A673 (cell line): Measurements from ENCODE around the gene S100A11. TPM values are rescaled to one million over a fixed set of nuclear protein-coding genes. Genes with fewer than 3 reads are reported as not detected.

ENCODE experiments used
- BruUV-seq: library from RNA; stranded (reverse); fragments of 400-500 nt; replicated peaks from 2 replicates; lab custom pipeline; 2021; lab: Mats Ljungman, UMichigan
- CTCF ChIA-PET: fragments of 300-600 bp; sonication (Branson Sonifier 250); formaldehyde crosslinking; loops from one replicate; lab custom pipeline; 2022; ENCODE audit warnings: antibody characterized with exemption; lab: Charles Lee
- POLR2A ChIA-PET: fragments of 300-600 bp; sonication (Branson Sonifier 250); formaldehyde crosslinking; loops from one replicate; lab custom pipeline; 2022; ENCODE audit warnings: antibody characterized with exemption; ENCODE audit not compliant: low non-redundant PET; lab: Charles Lee
- DNase-seq: peaks from one replicate; pipeline ENCODE4 v3.0.0-alpha.2; 2015; ENCODE audit warnings: low spot score
- H3K27ac ChIP-seq: fragments of 200-600 bp; sonication (generic); 2 replicates; pipeline ENCODE4 v1.5.1; 2016; ENCODE audit warnings: mixed run types, low read depth, mild to moderate bottlenecking, mixed read lengths, antibody characterized with exemption, low read length; ENCODE audit not compliant: poor library complexity, severe bottlenecking
- H3K27me3 ChIP-seq: fragments of 200-600 bp; sonication (generic); replicated peaks from 2 replicates; pipeline ENCODE4 v1.6.1; 2017; ENCODE audit warnings: mixed run types, low read depth, mild to moderate bottlenecking, mixed read lengths, antibody characterized with exemption, low read length; ENCODE audit not compliant: insufficient read depth, poor library complexity
- H3K36me3 ChIP-seq: fragments of 200-600 bp; sonication (generic); 2 replicates; pipeline ENCODE4 v1.6.1; 2016; ENCODE audit warnings: mixed run types, mild to moderate bottlenecking, mixed read lengths, antibody characterized with exemption, low read length; ENCODE audit not compliant: insufficient read depth, poor library complexity, severe bottlenecking
- H3K4me1 ChIP-seq: fragments of 200-600 bp; sonication (generic); 2 replicates; pipeline ENCODE4 v1.6.1; 2017; ENCODE audit warnings: mixed run types, mild to moderate bottlenecking, mixed read lengths, antibody characterized with exemption, low read length; ENCODE audit not compliant: insufficient read depth, poor library complexity, severe bottlenecking
- H3K4me3 ChIP-seq: fragments of 200-600 bp; sonication (generic); 2 replicates; pipeline ENCODE4 v1.5.1; 2016; ENCODE audit warnings: low read depth, mixed run types, mild to moderate bottlenecking, mixed read lengths, low read length; ENCODE audit not compliant: poor library complexity, severe bottlenecking
- H3K9me3 ChIP-seq: fragments of 200-600 bp; sonication (generic); 2 replicates; pipeline ENCODE4 v1.6.1; 2016; ENCODE audit warnings: mixed run types, low read depth, mild to moderate bottlenecking, mixed read lengths, antibody characterized with exemption, low read length; ENCODE audit not compliant: poor library complexity, severe bottlenecking
- EZH2 ChIP-seq: fragments of 200-600 bp; sonication (generic); IDR thresholded peaks from 2 replicates; pipeline ENCODE4 v1.6.1; 2017; ENCODE audit warnings: borderline replicate concordance, low read depth, mild to moderate bottlenecking, mixed read lengths, antibody characterized with exemption, low read length; ENCODE audit not compliant: poor library complexity, severe bottlenecking
- intact Hi-C: fragments of 100-400 bp; cut with micrococcal nuclease; formaldehyde crosslinking; loops from one replicate; pipeline ENCODE4 v1.10.0; 2022; ENCODE audit not compliant: unreplicated experiment
- total RNA-seq: library from RNA; stranded (reverse); gene quantifications from 2 replicates; pipeline ENCODE4 v1.2.3, GENCODE V29; 2021
- TF ChIP-seq, protein P1 (sequence below): fragments of 300-800, 200-600 bp; sonication (generic); conservative IDR thresholded peaks from 2 replicates; pipeline ENCODE4 v1.5.1; 2017; ENCODE audit warnings: low read depth, mild to moderate bottlenecking, antibody characterized with exemption, low read length, moderate library complexity, mixed read lengths

Gene S100A11
- total RNA-seq, 1 experiment from 2014 or later = 151 TPM

DNA sequence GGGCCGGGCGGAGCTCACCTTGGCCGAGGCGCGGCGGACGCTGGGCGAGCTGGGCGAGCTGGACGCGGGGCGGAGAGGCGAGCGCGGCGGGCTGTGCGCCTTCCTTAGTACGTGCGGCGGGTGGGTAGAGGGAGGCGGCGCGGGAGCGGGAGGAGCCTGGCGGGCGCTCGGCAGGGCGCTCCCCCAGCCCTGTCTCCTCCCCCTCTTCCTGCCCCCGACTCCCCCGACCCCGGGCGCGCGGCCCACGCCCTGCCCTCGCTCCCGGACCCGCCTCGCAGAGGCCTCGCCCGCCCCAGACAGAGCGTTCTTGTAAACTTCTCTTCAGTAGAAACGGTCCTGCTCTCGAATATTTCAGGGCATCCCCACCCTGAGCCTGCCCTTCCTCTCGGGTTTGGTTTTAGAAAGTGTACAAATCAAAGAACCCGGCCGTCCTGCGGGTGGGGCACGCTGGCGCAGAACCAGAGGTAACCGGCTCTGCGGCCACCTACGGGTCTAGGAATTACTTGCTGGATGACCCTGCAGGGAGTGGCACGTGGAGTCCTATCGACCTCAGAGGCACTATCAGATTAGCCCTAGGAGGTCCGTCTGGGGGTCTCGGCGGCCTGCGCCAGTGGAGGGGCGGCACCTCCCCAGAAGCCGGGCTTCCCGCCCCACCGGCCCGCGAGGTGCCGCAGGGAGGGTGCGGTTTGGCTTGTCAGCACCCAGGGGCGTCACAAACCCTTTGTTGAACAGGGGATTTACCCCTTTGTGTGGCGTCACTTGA, 42.9 kb downstream of the S100A11 start, which contains the start of gene S100A10:
TSS of gene S100A10 (minus strand) at position 126 of the 763 bp plus-strand sequence. CDS start 7,629 bp downstream, outside the sequence.
- no peaks in the 10 kb centered on the region for H3K36me3 ChIP-seq
- no TSS peak for BruUV-seq
- intact Hi-C loops = no loop called here
- peaks cover 43% of the 10 kb centered on the region for H3K4me1 ChIP-seq
- ChIA-PET CTCF (no interaction called here), POLR2A (no interaction called here)
- DNase-seq = no peak
- peak within 1 kb of the TSS; percentile 65 for H3K4me3 ChIP-seq
- H3K27me3 ChIP-seq = peaks cover 7% of the 10 kb centered on the region
- no peak within 1 kb of the TSS for H3K27ac ChIP-seq
- TF ChIP-seq, protein P1, sequence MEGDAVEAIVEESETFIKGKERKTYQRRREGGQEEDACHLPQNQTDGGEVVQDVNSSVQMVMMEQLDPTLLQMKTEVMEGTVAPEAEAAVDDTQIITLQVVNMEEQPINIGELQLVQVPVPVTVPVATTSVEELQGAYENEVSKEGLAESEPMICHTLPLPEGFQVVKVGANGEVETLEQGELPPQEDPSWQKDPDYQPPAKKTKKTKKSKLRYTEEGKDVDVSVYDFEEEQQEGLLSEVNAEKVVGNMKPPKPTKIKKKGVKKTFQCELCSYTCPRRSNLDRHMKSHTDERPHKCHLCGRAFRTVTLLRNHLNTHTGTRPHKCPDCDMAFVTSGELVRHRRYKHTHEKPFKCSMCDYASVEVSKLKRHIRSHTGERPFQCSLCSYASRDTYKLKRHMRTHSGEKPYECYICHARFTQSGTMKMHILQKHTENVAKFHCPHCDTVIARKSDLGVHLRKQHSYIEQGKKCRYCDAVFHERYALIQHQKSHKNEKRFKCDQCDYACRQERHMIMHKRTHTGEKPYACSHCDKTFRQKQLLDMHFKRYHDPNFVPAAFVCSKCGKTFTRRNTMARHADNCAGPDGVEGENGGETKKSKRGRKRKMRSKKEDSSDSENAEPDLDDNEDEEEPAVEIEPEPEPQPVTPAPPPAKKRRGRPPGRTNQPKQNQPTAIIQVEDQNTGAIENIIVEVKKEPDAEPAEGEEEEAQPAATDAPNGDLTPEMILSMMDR = no peak
- TF ChIP-seq EZH2 = peak; percentile 12
- H3K9me3 ChIP-seq = no peaks in the 10 kb centered on the region

DNA sequence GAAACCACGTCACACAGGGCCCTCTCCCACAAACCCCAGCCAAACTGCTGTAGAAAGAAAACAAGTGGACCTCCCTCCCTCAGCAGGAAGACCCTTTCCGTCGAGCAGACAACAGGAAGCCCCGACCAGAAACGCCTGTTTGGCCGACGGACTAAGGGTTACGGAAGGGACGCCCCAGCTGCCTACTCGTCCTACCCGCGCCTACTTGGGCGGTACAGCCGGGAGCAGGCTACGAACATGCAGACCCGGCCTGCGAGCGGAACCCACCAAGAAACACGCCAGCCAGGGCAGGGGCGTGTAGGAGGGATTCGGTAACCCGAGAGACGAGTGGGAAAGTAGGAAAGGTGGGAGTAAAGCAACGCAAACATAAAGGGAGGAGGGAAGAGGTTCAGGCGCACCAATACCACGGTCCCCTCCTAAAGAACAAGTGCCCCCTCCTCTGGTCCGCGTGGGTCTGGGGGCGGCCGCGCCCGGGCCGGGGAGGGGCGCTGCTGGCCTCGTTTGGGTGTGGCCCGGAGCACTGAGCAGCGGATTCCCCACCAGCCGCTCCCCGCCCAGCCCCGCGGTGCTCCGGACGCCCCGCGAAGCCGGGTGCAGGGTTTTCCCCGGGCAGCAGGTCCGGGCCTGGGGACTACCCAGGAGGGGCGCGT, 43.6 kb downstream of the S100A11 start:
- no peaks in the 10 kb centered on the region for H3K36me3 ChIP-seq
- H3K27me3 ChIP-seq = peaks cover 7% of the 10 kb centered on the region
- peak overlapping the region; percentile 65 for H3K4me3 ChIP-seq
- no TSS peak for BruUV-seq
- no peaks in the 10 kb centered on the region for H3K9me3 ChIP-seq
- ChIA-PET POLR2A (no interaction called here), CTCF (interaction anchor here (1.1 kb wide), 1 partner anchor 25 kb away, joined by 3 read pairs; no protein-coding TSS in a partner anchor)
- no peak for DNase-seq
- TF ChIP-seq EZH2 = peak; percentile 64
- TF ChIP-seq, protein P1 = no peak
- H3K4me1 ChIP-seq = peaks cover 49% of the 10 kb centered on the region
- intact Hi-C loops = no loop called here
- no peak overlapping the region for H3K27ac ChIP-seq

DNA sequence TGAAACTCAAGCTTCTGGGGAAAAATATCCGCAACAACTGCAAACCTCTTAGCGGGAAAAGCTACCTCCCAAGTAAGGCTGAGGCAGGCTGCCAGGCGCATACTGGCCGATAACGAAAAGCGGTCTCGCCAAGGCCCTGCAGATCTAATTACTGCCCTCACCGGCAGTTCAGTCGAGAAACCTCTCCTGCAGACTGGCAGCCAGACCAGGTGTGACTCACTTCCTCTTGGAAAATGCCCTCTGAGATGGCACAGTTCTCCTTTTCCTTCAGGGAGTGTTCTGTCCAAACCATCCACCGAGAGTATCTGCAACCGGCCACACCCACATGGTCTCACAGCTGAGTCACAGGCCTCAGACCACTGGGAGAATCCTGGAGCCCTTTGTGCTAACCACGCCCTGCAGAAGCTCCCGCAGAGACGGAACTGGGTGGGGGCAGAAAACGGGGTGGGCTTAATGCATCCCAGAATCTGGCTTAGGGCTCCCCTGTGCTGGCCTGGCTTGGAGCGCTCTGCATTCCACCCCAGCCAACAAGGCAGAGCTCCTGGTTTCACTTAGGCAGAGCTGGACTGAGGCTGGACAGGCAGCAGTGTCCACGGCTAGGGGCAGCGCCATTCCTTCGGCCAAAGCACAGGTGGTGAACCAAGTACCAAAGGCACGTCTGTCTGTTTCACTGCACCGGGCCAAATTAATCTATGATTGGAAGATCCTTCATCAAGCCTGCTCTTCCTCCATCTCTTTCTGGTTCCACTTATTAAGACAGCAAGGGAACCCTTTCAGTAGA, 44.3 kb downstream of the S100A11 start:
- no peak overlapping the region for H3K27ac ChIP-seq
- DNase-seq = no peak
- intact Hi-C loops = no loop called here
- peaks cover 7% of the 10 kb centered on the region for H3K27me3 ChIP-seq
- H3K9me3 ChIP-seq = no peaks in the 10 kb centered on the region
- H3K36me3 ChIP-seq = no peaks in the 10 kb centered on the region
- ChIA-PET POLR2A (no interaction called here), CTCF (interaction anchor here (1.1 kb wide), 1 partner anchor 24 kb away, joined by 3 read pairs; no protein-coding TSS in a partner anchor)
- BruUV-seq = TSS peak; percentile 45
- H3K4me1 ChIP-seq = peaks cover 55% of the 10 kb centered on the region
- H3K4me3 ChIP-seq = peak overlapping the region; percentile 65
- TF ChIP-seq, protein P1 = no peak
- no peak for TF ChIP-seq EZH2
